NCI-H774 (cell line): ENCODE data around the gene PLA2G2C.

Experiments used
- DNase-seq: peaks from one replicate; lab custom pipeline; 2025; lab: John Stamatoyannopoulos, UW

PLA2G2C gene

GRCh38 chr1:20183616-20184271 lies 2.6 kb downstream of the PLA2G2C start:
- no peak for DNase-seq

DNA sequence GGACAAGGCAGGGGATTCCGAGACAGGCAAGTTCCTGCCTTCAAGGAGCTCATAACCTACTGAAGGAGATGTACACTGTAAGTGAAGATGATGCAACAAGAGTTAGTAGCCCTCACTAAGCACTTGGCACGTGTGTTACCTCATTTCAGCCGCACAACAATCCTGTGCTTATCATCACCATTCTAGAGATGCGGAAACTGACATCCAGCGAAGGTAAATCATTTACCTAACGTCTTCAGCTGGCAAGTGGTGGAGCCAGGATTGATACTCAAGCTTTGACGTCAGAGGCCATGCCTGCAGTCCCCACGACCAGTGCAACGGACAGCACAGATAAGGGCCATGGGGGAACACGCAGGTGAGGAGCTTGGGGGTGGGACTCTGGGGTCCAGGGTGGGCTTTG lies 3.3 kb downstream of the PLA2G2C start:
- no peak for DNase-seq

DNA sequence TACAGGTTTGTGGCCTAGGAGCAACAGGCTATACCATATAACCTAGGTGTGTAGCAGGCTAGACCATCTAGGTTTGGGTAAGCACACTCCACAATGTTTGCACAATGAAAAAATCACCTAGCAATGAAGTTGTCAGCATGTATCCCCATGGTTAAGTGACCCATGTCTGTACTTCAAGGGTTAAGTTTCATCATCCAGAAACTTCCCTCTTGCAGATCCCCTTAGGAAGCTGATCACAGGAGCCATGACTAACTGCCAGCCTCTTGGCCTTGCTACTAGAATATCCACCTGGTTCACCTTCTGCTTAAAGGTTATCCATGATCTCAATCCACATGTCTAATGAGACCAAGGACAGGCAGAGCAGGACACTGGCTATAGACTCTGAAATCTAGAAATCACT lies 3.9 kb downstream of the PLA2G2C start:
- DNase-seq: no peak

DNA sequence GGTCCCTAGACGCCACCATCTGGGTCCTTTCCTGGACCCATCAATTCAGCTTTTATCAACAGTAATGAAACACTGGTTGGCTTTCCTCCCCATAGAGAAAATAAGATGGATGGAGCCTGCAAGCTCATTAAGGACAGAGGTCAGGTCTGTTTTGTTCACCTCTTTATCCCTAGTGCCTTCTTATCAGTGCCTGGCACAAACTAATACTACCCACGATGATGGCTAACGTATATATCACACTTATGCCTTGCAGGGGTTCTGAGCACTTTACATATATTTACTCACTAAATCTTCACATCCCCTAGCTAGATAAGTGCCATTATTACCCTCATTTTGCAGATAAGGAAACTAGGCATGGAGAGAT lies 5.5 kb downstream of the PLA2G2C start:
- no peak for DNase-seq

DNA sequence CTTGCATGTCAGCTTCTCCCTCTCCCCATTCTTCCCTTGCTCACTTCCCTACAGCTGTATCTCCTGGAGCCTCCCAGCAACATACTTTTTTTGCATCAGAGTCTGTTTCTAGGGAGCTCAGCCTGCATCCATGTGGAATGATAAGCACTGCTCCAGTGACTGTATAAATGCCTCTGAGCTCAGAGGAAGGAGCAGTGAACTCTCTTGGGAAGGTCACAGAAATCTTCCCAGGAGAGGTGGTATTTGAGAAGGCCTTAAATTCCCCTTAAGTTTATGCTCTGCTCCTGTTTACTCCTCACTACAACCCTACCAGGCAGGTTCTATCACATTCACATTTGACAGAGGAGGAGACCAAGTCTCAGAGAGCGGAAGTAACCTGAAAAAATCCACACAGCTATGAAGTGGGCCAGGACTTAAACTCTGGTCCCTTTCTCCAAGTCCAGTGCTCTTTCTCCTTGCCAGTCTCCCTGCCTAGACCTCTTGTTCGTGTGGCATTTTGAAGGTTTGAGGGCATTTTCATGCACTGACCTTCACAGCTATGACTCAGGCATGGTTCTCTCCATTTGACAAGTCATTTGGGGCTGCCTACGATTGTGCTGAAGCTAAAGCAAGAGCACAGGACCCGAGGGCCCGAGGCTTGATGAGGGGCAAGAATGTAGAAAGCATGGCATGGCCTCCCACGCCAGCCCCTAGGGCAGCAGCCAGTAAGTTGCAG lies 6.0 kb downstream of the PLA2G2C start:
- no peak for DNase-seq

DNA sequence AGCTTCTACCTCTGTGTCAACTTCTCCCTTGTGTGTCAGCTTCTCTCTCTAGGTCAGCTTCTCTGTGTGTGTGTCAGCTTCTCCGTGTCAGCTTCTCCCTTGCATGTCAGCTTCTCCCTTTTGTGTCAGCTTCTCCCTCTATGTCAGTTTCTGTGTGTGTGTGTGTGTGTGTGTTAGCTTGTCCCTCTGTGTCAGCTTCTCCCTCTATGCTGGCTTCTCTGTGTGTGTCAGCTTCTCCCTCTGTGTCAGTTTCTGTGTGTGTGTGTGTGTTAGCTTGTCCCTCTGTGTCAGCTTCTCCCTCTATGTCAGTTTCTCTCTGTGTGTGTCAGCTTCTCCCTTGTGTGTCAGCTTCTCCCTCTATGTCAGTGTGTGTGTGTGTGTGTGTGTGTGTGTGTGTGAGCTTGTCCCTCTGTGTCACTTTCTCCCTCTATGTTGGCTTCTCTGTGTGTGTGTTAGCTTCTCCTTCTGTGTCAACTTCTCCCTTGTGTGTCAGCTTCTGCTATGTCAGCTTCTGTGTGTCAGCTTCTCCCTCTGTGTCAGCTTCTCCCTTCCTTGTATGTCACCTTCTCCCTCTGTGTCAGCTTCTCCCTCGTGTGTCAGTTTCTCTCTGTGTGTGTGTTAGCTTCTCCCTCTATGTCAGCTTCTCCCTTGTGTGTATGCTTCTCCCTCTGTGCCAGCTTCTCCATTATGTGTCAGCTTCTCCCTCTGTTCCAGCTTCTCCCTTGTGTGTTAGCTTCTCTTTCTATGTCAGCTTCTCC lies 6.8 kb downstream of the PLA2G2C start:
- no peak for DNase-seq

GRCh38 chr1:20178634-20179370 lies 7.5 kb downstream of the PLA2G2C start:
- DNase-seq: no peak

DNA sequence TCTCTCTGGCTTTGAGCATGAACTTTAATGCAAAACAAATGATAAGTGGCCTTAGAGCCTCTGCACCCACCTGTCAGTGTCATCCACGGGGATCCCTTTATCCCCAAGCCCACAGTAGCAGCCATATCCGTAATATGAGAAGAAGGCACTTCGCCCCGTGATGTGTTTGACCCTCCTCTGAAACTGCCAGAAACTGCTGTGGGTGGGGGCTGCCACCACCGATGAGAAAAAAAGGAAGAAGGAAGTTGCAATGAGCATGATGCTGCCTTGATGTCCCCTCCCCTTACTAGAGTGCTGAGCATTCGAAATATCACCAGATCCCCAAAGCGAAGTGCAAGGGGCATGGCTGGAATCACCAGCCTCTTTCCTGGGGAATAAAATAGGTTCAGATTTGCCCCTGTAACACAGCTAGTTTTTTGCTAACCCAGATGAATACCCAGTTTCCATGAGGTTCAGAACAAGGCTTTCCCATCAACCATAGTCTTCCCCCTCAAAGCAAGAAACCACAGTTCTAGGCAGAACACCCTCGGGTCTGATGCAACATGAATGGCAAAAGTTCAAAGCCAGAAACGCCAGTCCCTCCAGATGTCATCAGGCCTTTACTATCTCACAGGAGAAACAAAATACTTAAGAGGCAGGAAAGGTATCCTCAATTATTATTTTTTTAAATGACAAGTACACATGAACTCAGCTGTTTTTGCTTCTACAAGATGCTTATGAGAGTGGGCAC lies 11.2 kb downstream of the PLA2G2C start:
- no peak for DNase-seq

- DNase-seq: no peak
These were observed 14.2 kb downstream of the PLA2G2C start for GRCh38 chr1:20172033-20172590.

DNA sequence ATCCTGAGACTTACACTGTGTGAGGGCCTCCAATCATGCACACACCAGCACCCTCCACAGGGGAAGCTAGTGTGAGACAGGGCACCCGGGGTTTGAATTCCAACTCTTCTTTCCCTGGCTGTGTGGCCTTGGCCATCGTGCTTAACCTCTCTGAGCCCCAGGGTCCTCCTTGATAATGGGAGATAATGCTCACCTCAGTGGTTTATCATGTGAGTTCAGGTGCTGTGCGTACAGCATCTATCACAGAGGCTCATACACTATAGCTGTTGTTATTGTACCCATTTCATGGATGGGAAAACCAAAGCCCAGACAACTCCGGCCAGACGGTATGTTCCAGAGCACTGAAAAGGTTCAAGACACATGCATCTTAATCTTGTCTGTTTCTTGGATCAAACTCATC lies 16.4 kb downstream of the PLA2G2C start:
- DNase-seq: no peak

GRCh38 chr1:20168564-20169491 lies 17.5 kb downstream of the PLA2G2C start:
- no peak for DNase-seq

DNA sequence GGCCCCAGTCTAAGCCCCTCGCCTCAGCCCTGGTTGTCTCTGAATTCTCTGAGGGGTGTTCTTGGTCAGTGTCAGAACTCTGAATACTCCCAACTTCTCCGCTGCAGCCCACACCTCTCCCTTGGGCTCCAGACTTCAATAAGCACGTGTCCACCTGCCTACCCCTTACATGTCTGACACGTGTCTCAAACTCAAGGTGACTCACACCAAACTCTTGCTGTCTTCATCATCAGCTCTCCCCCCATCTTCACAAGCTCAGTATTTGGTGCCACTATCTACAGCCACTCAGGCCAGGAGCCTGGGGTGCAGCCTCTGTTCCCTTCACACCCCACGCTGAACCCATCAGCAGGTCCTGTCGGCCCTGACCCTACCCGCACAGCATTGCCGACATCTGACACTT lies 19.2 kb downstream of the PLA2G2C start:
- DNase-seq: no peak

DNA sequence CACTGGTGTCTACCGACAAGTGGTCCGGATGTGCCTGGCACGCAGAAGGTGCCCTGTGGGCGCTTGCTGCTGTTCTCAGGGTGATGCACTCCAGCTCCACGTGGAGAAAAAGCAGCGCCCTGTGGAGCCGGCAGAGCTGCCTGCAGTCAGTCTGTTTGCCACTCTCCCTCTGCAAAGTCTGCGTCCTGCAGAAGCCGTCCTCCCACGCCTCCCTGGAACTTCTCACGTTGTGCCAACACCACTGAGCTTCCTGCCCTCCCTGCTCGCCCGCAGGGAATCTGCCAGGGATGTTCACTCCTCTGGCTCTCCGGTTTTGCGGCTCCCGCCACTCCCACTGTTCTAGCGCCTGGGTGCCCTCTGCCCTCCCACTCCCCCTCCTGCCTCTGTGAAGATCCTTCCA lies 20.3 kb downstream of the PLA2G2C start:
- no peak for DNase-seq

- DNase-seq: no peak
These were observed 20.8 kb downstream of the PLA2G2C start for GRCh38 chr1:20165522-20165951.

DNA sequence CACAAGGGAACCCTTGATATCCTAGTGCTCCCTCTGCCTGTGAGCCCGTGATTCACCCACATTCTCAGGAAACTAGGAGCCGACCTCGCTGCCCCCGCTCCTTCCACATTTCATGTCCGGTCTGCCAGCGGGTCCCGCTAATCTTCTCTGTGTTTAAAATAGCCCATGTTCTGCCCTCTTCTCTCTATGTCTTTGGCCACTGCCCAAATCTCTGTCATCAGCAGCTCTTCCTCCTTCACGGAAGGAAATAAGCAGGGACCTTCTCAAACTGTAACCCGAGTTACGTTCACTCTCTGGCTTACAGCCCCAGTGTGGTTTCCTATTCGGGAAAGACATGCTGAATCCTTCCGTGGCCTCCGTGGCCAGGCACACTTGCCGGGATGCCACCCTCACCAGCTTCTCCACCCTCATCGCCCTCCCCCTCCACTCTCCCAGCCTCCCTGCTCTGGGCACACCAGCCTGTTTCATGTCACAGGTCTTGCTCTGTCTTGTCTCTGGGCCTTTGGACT lies 21.6 kb downstream of the PLA2G2C start:
- DNase-seq: no peak

- DNase-seq: no peak
These were observed 26.3 kb downstream of the PLA2G2C start for GRCh38 chr1:20160034-20160433.

GRCh38 chr1:20158358-20159070 lies 27.8 kb downstream of the PLA2G2C start:
- no peak for DNase-seq

DNA sequence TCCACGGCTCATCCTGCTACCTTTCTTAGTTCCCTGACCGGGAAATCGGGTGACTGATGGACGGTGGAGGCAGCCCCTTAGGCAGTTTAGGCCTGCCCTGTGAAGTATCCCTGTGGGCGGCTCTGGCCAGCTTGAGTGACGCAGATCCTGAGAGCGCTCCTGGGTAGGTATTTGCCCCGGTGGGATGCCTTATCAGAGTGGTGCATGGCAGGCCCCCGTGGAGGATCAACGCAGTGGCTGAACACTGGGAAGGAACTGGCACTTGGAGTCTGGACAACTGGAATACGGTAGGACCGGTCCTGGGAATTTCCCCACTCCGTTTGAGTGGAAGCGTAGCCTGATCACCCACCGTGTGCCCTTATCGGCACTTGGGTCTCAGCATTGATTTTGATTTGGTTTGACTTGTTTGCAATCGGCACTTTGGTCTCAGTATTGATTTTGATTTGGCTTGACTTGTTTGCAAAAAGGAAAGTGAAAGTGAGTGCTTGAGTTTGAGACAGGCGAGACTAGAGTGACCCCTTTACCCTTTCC lies 32.0 kb downstream of the PLA2G2C start:
- no peak for DNase-seq

DNA sequence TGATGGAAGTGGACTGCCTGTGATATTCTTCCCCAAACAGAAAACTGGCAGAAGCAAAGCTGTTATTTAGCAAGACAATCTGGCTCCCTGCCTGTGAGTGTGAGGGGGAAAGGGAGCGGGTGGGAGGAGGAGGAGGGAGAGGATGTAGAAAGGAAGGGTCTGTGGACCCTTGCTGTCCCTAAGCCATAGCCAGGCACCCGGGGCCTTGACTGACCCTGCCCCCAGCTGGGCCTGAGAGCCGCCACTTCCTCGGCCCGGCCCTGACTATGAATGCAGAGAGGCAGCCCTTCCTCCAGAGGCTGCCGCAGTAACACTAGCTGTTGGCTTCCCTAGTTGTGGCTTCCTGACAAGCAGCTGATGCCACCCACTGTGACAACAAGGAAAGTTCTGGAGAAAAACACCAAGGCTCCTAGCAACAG lies 33.3 kb downstream of the PLA2G2C start:
- DNase-seq: no peak
